HG03039 (cell line): Measurements from ENCODE around the gene FITM1.

Source experiments
- ATAC-seq: cut with Tn5 transposase; IDR thresholded peaks from one replicate; pipeline ENCODE4 v1.9.1; 2021; ENCODE audit warnings: mild to moderate bottlenecking, moderate library complexity; ENCODE audit not compliant: unreplicated experiment

Gene FITM1

GRCh38 chr14:24137529-24138395 is 7.3 kb downstream of the FITM1 start:
- ATAC-seq = no peak

GRCh38 chr14:24138396-24139271 is 8.2 kb downstream of the FITM1 start:
- no peak for ATAC-seq

- ATAC-seq = no peak
Observed at GRCh38 chr14:24139272-24139934, 8.9 kb downstream of the FITM1 start.

GRCh38 chr14:24141097-24141880 is 10.8 kb downstream of the FITM1 start, which contains the start of gene EMC9:
EMC9 (minus strand) TSS chr14:24141591; CDS start chr14:24141304, 287 bp downstream.
- ATAC-seq = peak; percentile 72

- no peak for ATAC-seq
Observed at GRCh38 chr14:24143511-24143910, 13.1 kb downstream of the FITM1 start.

GRCh38 chr14:24144451-24144850 is 14.0 kb downstream of the FITM1 start:
- no peak for ATAC-seq

GRCh38 chr14:24145219-24145618 is 14.8 kb downstream of the FITM1 start:
- ATAC-seq = no peak

- no peak for ATAC-seq
Observed at GRCh38 chr14:24145690-24146452, 15.4 kb downstream of the FITM1 start.

GRCh38 chr14:24146453-24146977 is 16.1 kb downstream of the FITM1 start, which contains the start of gene PSME2:
PSME2 (minus strand) TSS chr14:24146610; CDS start chr14:24146581, 29 bp downstream.
- ATAC-seq = peak; percentile 51

GRCh38 chr14:24146978-24147760 is 16.7 kb downstream of the FITM1 start, which contains the start of gene RNF31:
RNF31 (plus strand) TSS chr14:24147498; CDS start chr14:24147699, 201 bp downstream.
- peak; percentile 80 for ATAC-seq

- no peak for ATAC-seq
Observed at GRCh38 chr14:24147761-24148428, 17.4 kb downstream of the FITM1 start.

GRCh38 chr14:24149302-24149969 is 19.0 kb downstream of the FITM1 start:
- no peak for ATAC-seq

- ATAC-seq = no peak
Observed at GRCh38 chr14:24150061-24150460, 19.6 kb downstream of the FITM1 start.

GRCh38 chr14:24150567-24150966 is 20.1 kb downstream of the FITM1 start:
- ATAC-seq = no peak

- ATAC-seq = no peak
Observed at GRCh38 chr14:24150993-24151392, 20.5 kb downstream of the FITM1 start.

- no peak for ATAC-seq
Observed at GRCh38 chr14:24151404-24152080, 21.1 kb downstream of the FITM1 start.

- ATAC-seq = no peak
Observed at GRCh38 chr14:24155100-24155499, 24.6 kb downstream of the FITM1 start.
